ENCODE measurements around the gene ADAP1.

Gene ADAP1

DNA sequence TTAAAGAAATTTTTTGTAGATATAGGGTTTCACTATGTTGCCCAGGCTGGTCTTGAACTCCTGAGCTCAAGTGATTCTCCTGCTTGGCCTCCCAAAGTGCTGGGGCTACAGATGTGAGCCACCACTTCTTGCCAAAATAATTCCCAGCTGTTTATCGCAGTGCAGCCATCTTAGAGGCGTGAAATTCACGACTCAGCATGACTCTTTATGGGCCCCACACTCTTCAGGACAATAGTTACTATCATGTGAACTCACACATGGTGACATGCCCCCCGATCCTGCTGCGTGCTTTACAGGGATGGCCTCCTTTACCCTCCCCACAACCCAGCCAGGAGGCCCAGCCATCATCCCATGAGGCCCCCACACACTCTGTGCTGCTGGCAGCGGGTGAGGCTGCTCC is 16.3 kb upstream of the ADAP1 start:
- no peak overlapping the region for H3K4me3 ChIP-seq (ENCODE audit: low read depth, low read length)
- TF ChIP-seq, protein P1, sequence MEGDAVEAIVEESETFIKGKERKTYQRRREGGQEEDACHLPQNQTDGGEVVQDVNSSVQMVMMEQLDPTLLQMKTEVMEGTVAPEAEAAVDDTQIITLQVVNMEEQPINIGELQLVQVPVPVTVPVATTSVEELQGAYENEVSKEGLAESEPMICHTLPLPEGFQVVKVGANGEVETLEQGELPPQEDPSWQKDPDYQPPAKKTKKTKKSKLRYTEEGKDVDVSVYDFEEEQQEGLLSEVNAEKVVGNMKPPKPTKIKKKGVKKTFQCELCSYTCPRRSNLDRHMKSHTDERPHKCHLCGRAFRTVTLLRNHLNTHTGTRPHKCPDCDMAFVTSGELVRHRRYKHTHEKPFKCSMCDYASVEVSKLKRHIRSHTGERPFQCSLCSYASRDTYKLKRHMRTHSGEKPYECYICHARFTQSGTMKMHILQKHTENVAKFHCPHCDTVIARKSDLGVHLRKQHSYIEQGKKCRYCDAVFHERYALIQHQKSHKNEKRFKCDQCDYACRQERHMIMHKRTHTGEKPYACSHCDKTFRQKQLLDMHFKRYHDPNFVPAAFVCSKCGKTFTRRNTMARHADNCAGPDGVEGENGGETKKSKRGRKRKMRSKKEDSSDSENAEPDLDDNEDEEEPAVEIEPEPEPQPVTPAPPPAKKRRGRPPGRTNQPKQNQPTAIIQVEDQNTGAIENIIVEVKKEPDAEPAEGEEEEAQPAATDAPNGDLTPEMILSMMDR (IDR thresholded peaks at IDR 0.05; ENCODE audit: low read depth, low read length), result no peak

DNA sequence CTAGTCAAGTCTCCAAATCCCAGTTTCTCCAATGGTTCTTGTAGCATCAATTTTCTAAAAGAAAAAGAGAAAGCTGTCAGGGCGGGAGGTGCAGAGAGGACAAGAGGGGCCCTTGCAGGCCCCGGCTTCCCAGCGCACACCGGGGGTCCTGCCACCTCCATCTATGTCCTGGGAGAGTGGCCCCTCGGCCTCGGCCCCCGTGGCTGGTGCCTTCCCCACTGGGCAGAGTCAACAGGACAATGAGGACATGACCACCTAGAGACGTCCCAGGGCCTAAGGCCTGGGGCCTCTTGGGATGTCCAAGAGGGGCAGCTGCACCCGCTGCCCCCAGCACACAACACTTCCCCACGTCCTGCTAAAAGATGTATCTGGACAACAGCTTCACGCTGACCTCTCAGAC is 14.9 kb upstream of the ADAP1 start:
- no peak overlapping the region for H3K4me3 ChIP-seq (ENCODE audit: low read depth, low read length)
- TF ChIP-seq, protein P1 (IDR thresholded peaks at IDR 0.05; ENCODE audit: low read depth, low read length), result no peak

DNA sequence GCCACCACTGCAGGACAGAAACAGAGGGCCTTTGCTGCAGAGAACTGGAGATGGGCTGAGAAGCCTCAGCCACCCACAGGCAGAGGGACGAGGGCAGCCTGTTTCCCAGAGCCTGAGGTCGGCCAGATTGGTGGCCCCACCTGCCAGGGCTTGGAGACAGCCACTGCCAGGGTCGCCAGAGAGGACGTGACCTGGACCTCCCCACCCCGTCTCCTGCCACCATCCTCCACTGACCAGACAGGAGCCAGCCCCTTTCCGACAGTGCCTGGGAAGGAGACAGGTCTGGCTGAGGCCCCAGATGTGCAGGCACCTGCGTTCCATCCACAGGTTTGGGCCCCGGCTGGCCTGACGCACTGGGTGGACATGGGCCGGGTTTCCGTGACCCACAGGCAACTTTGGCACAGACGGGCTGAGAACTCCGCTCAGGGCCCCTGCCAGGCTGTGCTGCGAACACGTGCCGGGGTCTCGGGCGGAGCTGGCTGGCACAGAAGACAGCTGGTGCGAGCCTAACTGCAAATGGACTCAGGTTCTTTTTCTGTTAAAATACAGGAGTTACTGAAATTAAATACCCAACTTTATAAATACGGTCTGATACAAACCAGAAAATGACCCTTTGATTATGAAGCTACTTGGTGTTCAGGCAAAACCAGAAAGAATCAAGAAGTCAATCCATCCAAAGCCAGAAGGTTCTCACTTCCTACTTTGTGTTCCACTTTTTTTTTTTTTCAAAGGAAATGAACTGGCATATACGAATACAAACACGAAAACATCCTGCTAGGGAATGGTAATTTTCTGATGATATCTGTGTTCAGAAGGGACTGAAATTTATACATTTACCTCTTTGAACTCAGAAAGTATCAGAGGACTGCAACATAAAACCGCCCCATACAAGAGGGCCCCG is 14.0 kb upstream of the ADAP1 start:
- TF ChIP-seq, protein P1 (IDR thresholded peaks at IDR 0.05; ENCODE audit: low read depth, low read length), result no peak
- no peak overlapping the region for H3K4me3 ChIP-seq (ENCODE audit: low read depth, low read length)

DNA sequence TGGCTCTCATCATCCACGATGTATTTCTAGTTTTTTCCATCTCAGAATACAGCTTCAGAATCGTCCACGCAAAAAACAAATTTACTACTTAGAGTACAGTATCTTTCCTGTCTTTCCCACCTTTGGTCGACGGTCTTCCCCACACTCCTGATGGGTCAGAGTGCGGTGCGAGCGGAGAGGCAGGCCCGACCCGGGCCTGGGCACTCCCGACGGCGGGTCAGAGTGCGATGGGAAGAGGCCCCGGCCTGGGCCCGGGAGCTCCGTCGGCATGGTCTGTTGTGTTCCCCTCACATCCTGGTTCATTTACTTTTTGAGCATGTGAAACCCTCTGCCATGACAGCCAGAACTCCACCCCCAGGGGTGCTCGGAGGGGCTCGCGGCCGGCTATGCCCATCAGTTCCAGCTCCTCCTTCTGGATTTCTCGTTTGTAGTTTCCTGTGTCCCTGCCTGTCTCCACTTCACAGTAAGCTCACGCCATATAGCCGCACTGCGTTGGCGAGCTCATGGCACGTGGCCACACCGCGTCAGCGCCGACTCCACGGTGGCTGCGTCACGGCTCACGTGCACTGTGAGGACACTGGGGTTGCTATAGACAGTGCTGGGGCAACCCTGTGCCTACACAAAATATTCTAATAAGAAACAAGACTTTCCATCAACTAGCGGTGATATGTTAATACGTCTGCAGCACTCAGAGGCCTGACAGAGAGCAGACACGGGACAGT is 13.0 kb upstream of the ADAP1 start:
- no peak overlapping the region for H3K4me3 ChIP-seq (ENCODE audit: low read depth, low read length)
- TF ChIP-seq, protein P1 (IDR thresholded peaks at IDR 0.05; ENCODE audit: low read depth, low read length), result no peak

DNA sequence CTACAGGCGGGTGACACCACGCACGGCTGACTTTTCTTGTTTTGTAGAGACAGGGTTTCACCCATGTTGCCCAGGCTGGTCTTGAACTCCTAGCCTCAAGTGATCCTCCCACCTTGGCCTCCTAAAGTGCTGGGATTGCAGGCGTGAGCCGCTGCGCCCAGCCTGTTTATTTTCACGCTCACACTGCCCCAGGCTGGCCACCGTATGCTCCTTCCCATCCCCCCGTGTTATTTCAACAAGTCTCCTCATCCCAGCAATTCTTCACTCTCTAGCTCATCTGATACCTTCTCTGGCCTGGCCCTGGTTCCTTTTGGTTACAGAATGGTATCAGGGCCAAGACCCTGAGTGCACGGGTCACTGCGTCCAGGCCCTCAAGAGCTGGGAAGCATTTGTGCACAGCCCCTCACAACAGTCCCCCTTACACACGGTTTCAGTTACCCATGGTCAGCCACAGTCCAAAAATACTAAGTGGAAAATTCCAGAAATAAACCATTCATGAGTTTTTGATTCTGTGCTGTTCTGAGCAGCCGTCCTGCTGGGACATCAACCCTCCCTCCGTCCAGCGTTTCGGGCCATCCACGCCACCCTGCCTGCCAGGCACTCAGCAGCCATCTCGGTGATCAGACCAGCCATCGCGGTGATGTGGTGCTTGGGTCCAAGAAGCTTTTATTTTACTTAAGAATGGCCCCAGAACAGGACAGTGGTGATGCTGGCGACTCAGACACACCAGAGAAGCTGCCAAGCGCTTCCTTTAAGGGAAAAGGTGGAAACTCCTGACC is 12.0 kb upstream of the ADAP1 start:
- H3K4me3 ChIP-seq (ENCODE audit: low read depth, low read length), result no peak overlapping the region
- TF ChIP-seq, protein P1 (IDR thresholded peaks at IDR 0.05; ENCODE audit: low read depth, low read length), result no peak

DNA sequence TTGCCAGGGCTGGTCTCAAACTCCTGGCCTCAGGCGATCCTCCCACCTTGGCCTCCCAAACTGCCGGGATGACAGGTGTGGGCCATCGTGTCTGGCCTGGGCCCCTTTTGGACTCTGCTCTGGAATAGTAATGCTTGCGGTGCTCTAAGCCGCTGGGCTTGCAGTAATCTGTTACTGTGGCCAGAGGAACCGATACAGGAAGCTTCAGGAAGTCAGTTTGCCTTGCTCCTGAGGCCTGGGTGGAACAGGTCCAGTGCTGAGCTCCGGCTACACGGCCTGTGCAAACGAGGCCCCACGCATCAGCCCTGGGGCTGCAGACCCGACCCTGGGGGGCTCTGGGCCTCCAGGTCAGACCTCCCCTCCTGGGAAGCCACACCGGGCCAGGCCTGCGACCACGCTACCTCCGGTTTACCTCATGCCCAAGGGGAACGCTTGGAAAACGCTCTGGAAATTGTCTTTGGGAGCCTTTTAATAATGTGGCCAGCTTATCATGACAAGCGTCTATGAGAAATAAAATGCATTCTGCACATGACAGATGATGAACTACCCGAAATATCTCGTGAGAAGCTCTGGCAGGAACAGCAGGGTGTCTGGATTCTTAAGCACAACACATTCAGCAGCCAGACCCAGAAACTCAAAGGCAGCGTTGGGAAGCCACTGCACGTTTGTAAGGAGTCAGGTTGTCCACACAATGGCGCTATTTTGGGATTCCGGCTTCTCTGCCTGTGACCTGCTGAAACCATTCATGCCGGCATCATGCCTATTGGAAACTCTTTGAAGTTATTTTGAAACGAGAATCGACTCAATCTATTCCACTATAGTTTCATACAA is 10.1 kb upstream of the ADAP1 start:
- no peak overlapping the region for H3K4me3 ChIP-seq (ENCODE audit: low read depth, low read length)
- TF ChIP-seq, protein P1 (IDR thresholded peaks at IDR 0.05; ENCODE audit: low read depth, low read length), result no peak

All from WI38 (cell line).